HG03097 (cell line): ENCODE data around the gene HABP4.

Experiments used
- ATAC-seq: cut with Tn5 transposase; IDR thresholded peaks from one replicate; pipeline ENCODE4 v1.9.1; 2021; ENCODE audit not compliant: unreplicated experiment, low FRiP score

Gene HABP4

GRCh38 chr9:96464426-96464825 is 14.5 kb downstream of the HABP4 start:
- ATAC-seq = no peak

DNA sequence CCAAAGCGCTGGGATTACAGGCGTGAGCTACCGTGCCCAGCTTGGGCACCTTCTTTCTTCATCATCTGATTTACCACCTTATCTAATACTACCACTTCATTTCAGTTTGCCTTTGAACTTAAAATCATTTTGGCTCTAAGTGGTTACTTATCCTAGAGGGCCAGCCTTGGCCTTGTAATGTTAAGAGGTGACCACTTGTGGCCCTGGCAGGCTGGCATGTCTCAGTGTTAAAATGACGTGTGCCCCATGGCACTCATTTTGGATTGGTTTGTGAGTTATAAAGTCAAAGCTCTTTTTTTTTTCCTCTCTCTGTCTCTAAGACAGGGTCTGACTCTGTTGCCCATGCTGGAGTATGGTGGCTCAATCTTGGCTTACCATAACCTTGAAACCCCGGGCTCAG is 17.8 kb downstream of the HABP4 start:
- ATAC-seq = no peak

DNA sequence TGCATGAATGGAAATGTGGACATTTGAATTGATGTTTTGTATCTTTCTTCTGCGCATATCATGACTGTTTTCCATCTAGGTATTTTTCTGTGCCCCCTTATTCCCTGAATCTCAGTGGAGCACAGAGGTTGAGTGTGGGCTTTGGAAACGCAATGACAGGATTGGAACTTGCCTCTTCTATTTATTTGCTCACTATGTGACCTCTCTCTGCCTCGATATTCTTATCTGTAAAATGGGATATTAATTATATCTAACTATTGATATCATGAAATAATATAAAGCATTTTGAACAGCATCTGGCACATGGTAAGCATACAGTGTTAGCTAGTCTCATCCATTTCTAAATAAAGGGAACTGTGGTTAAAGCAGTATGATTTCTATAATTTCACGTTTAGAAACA is 26.0 kb downstream of the HABP4 start:
- no peak for ATAC-seq

GRCh38 chr9:96476591-96476990 is 26.6 kb downstream of the HABP4 start:
- ATAC-seq = no peak

- peak; percentile 54 for ATAC-seq
These were observed 28.9 kb downstream of the HABP4 start for GRCh38 chr9:96478829-96479371.

GRCh38 chr9:96480736-96481135 is 30.8 kb downstream of the HABP4 start:
- no peak for ATAC-seq

- no peak for ATAC-seq
These were observed 32.5 kb downstream of the HABP4 start for GRCh38 chr9:96482476-96482875.

DNA sequence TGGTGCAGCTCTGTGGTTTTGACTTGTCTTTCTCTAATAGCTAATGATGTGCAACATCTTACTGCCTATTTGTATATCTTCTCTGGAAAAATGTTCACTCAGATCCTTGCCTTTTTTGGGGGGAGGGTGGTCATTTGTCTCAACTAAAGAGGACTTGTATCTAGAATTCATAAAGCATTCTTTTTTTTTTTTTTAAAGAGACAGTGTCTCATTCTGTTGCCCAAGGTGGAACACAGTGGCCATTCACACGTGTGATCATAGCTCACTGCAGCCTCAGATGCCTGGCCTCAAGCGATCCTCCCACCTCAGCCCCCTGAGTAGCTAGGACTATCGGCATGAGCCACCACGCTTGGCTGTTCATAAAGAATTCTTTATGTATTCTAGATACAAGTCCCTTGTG is 33.2 kb downstream of the HABP4 start:
- no peak for ATAC-seq

DNA sequence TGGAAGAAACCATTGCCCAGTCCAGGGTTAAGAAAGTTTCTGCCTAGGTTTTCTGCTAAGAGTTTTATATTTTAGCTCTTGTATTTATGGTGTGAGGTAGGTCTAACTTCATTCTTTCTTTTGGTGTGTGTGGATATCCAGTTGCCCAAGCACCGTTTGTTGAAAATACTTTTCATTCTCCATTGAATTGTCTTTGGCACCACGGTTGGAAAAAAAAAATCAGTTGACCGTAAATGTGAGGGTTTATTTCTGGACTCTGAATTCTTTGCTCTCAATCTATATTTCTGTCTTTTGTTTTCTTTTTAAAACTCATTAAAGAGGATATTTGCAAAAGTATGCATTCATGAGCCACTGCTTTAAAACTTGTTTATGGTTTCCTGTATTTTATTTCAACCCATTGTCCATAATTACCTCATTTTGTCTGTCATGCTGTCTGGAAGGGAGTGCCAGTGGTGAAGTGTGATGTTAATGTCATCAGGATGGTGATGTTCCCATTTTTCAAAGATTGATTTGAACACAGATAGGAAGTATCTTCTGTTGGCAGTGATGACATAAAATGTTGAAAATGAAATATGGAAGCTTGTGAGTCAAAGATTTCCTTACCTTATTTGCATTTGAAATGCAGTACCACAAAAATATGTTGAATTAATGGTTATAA is 33.9 kb downstream of the HABP4 start:
- ATAC-seq = no peak

GRCh38 chr9:96484521-96484931 is 34.6 kb downstream of the HABP4 start:
- peak; percentile 80 for ATAC-seq

GRCh38 chr9:96485280-96485679 is 35.3 kb downstream of the HABP4 start:
- no peak for ATAC-seq

DNA sequence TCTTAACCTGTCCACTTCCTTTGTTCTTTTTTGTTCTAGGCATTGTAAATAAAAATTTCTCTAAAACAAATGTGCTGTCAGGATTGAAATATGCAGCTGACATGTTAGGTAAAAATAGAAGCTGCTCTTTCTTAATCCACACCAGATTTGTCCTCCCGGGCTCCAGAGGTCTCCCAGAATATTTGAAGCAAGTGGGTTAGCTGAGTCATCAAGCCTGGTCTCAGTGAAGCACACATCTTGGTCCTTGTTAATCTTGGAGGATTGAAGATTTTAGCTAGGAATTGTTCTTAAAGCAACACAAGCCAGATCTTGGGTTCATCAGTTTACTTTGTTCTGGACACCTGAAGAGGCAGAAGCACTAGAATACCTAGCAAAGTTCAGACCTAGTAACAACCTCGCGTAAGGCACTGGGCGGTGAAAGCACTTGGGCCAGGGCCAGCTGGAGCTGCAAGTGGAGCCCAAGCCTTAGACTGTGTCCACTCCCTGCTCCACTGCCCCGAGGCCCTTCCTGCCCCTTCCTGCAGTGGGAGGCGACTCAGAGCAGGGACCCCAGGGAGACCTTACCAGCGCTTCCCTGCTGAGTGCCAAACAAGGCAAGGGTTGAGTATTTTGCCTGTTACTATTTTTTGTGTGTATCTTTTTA is 36.5 kb downstream of the HABP4 start:
- ATAC-seq = no peak

GRCh38 chr9:96487029-96487396 is 37.0 kb downstream of the HABP4 start:
- ATAC-seq = no peak

GRCh38 chr9:96487949-96488348 is 38.0 kb downstream of the HABP4 start:
- ATAC-seq = no peak

DNA sequence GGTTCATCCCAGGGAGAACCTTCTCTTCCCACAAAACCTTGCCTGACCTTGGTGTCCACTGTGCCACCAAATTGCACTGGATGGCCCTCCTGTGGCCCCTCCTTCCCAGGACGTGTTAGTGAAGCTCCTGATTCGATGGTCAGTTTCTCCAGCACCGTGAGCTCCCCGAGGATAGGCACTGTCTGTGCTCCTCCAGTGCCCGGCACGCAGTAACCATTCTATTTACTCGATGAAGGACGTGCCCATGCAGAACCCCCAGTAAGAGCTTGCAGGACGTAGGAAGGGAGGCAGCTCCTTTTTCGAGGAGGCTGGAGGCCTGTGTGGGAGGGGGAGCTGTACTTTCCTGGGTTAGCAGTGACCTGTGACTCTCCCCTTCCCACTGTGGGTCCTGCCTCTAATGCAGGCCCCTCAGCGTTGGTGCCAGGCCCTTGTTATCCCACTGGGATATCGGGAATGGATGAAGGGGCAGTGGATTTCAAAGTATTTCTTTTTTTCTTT is 39.6 kb downstream of the HABP4 start:
- ATAC-seq = no peak

GRCh38 chr9:96490534-96491078 is 40.6 kb downstream of the HABP4 start:
- ATAC-seq = no peak

DNA sequence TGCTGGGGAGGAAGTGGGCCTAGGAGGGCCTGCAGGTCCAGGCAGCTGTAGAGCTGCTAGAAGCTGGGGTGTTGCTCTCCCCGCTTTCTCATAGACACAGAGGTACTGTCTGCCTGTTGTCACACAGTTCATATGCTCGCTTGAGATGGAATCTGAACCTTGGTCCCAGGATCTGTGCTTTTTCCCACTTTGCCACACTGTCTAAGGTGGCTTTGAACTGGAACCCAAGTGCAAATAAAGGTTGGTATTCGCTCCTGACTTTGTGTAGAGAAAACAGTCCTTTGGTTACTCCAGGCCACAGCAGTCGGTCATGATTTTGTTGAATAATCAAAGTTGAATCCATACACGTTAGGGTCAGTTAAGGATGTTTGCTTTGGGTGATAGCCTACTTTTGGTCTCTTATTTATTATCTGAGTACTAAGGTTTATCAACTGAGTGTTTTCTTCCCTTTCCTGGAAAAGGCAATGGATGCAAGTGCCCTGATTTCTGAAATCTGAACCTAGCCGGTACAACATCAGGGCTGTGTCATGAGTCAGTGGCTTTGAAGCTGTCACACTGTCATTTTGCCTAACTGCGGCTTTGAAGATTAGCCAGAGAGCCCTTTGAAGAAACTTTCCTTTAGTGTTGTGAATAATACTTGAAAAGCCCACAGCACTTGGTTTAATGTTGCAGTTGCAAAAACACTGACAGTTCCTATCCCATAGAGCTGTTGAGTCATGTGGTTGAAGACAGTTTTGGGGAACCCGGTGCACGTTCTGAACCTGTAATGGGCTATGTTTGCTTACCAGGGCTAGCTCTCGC is 41.3 kb downstream of the HABP4 start:
- no peak for ATAC-seq

DNA sequence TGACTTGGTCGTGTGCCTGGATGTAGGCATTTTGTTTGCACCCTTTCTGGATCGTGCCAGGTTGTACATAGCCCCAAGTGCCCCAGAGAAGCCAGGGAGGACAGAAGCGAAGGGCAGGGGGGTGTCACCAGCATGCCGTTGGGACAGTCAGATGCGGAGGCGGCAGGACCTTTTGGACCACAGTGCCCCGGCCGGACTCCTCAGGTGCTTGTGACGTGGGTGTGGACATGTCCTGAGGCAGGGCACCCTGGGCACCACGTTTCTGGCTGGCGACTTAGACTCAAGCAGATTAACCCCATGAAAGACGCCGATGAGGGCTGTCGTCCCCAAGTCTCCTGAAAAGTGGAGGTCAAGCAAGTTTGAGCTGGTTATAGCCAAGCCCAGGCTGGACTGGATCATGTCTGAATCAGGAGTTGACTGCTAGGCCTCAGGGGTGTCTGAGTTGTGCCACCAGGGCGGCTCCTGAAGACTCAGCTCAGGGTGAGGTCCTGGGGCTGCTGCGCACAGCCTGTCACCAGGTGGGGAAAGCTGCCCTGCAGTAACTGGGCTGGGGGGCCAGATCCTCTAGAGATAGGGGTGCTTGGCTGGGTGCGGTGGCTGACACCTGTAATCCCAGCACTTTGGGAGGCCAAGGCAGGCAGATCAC is 42.0 kb downstream of the HABP4 start:
- ATAC-seq = no peak

- ATAC-seq = no peak
These were observed 43.1 kb downstream of the HABP4 start for GRCh38 chr9:96492993-96493531.

DNA sequence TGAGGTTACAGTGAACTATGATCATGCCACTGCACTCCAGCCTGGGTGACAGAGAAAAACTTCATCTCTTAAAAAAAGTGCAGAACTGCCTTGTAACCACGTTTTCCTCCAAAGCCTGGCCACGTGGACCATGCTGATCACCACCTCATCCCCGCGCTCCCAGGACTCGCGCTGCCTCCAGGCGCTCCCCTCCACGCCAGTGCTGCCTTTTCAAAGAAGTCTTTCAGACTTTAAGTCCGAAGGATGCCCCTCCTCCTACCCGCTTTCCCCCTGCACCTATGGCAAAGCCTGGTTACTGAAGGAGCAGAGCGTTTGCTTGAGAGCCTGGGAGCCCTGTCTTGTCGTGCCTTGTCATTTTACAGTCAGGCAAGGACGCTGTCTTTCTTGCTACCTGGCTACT is 43.8 kb downstream of the HABP4 start:
- no peak for ATAC-seq
